ENCODE results near the gene TRMT10B. TPM values are rescaled to one million over a fixed set of nuclear protein-coding genes. Genes with fewer than 3 reads are reported as not detected.

The TRMT10B gene
- total RNA-seq, 1 experiment from 2014 or later, result 6.1 TPM

DNA sequence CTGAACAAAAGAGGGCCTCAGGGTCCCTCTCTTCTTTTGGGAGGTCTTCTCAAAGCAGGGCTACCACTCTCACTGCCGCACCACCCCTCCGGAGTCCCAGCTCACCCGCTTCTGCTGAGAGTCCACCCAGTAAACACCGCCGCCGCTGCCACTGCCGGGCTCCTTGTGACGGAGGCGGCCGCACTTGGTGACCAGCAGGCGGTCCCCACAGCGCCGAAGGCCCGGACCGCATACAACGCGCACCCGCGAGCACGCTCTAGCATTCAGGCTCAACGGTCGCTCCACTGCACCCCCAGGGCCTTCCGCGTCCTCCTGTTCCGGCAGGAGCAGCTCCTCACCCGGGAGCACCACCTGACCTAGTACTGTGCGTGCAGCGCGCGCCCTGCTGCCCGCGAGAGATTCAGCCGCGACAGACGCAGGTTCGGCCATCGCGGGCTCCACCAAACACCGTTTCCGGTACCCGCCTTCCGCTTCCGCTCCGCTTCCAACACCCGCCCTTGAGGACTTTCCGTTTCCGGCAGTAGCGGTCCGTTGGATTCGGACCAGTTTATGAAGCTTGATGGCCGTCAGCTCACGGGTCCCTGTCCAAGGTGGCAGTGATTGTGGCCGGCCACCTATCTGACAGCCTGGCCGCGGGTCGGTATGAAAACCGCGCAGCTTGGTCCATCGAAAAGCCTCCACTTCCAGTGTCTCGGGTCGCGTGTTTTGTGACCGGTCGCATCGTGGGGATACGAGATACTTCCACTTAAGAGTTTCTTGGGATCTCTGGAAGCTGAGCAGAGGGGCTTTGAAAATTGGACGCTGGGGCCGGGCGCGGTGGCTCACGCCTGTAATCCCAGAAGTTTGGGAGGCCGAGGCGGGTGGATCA, 31.2 kb downstream of the TRMT10B start, which contains the start of gene EXOSC3 (continued):
- TF ChIP-seq, protein P1, sequence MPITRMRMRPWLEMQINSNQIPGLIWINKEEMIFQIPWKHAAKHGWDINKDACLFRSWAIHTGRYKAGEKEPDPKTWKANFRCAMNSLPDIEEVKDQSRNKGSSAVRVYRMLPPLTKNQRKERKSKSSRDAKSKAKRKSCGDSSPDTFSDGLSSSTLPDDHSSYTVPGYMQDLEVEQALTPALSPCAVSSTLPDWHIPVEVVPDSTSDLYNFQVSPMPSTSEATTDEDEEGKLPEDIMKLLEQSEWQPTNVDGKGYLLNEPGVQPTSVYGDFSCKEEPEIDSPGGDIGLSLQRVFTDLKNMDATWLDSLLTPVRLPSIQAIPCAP (CRISPR knock-in tag; IDR thresholded peaks at IDR 0.05), result no peak
- TF ChIP-seq OVOL2 (CRISPR knock-in tag; IDR thresholded peaks at IDR 0.05; ENCODE audit: borderline replicate concordance) (no peak), CBFB (CRISPR knock-in tag; IDR thresholded peaks at IDR 0.05; ENCODE audit: low read depth) (no peak), TCF7 (CRISPR knock-in tag; IDR thresholded peaks at IDR 0.05; ENCODE audit: low read depth) (0 out of 2 replicates have a peak, but pooled peaks have one; percentile 79), ZNF263 (CRISPR knock-in tag; IDR thresholded peaks at IDR 0.05; ENCODE audit: low read depth) (peak; percentile 81; the same call in 1 of the 2 replicates), ETV6 (CRISPR knock-in tag; IDR thresholded peaks at IDR 0.05) (peak; percentile 98), FOXJ3 (CRISPR knock-in tag; IDR thresholded peaks at IDR 0.05; ENCODE audit: borderline replicate concordance) (no peak), ZNF219 (CRISPR knock-in tag; IDR thresholded peaks at IDR 0.05; ENCODE audit: borderline replicate concordance) (no peak), TEAD4 (CRISPR knock-in tag; IDR thresholded peaks at IDR 0.05) (peak; percentile 33; the same call in 1 of the 2 replicates), NFYB (CRISPR knock-in tag; conservative IDR thresholded peaks at IDR 0.05; ENCODE audit: low read depth) (no peak), NR3C1 (CRISPR knock-in tag; conservative IDR thresholded peaks at IDR 0.05; ENCODE audit: low read depth) (no peak), FOXP1 (CRISPR knock-in tag; IDR thresholded peaks at IDR 0.05; ENCODE audit: borderline replicate concordance) (peak; percentile 92; the same call in 1 of the 2 replicates), SMAD4 (CRISPR knock-in tag; IDR thresholded peaks at IDR 0.05) (no peak), MYBL2 (CRISPR knock-in tag; IDR thresholded peaks at IDR 0.05) (peak; percentile 94), HMGA2 (CRISPR knock-in tag; IDR thresholded peaks at IDR 0.05) (no peak), NR2C2 (CRISPR knock-in tag; IDR thresholded peaks at IDR 0.05) (no peak), ZNF138 (CRISPR knock-in tag; conservative IDR thresholded peaks at IDR 0.05) (no peak), NFATC4 (CRISPR knock-in tag; IDR thresholded peaks at IDR 0.05) (no peak), RELA (CRISPR knock-in tag; IDR thresholded peaks at IDR 0.05; ENCODE audit: borderline replicate concordance) (peak; percentile 71; the same call in 1 of the 2 replicates), NFE2L1 (CRISPR knock-in tag; IDR thresholded peaks at IDR 0.05) (peak; percentile 72; the same call in 1 of the 2 replicates)
- TF ChIP-seq, protein P2, sequence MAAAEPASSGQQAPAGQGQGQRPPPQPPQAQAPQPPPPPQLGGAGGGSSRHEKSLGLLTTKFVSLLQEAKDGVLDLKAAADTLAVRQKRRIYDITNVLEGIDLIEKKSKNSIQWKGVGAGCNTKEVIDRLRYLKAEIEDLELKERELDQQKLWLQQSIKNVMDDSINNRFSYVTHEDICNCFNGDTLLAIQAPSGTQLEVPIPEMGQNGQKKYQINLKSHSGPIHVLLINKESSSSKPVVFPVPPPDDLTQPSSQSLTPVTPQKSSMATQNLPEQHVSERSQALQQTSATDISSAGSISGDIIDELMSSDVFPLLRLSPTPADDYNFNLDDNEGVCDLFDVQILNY (CRISPR knock-in tag; IDR thresholded peaks at IDR 0.05), result no peak
- TF ChIP-seq, protein P3, sequence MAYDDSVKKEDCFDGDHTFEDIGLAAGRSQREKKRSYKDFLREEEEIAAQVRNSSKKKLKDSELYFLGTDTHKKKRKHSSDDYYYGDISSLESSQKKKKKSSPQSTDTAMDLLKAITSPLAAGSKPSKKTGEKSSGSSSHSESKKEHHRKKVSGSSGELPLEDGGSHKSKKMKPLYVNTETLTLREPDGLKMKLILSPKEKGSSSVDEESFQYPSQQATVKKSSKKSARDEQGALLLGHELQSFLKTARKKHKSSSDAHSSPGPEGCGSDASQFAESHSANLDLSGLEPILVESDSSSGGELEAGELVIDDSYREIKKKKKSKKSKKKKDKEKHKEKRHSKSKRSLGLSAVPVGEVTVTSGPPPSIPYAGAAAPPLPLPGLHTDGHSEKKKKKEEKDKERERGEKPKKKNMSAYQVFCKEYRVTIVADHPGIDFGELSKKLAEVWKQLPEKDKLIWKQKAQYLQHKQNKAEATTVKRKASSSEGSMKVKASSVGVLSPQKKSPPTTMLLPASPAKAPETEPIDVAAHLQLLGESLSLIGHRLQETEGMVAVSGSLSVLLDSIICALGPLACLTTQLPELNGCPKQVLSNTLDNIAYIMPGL (CRISPR knock-in tag; IDR thresholded peaks at IDR 0.05), result peak; percentile 56; the same call in 1 of the 2 replicates
- TF ChIP-seq, protein P4, sequence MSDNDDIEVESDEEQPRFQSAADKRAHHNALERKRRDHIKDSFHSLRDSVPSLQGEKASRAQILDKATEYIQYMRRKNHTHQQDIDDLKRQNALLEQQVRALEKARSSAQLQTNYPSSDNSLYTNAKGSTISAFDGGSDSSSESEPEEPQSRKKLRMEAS (CRISPR knock-in tag; IDR thresholded peaks at IDR 0.05), result peak; percentile 87
- TF ChIP-seq, protein P5, sequence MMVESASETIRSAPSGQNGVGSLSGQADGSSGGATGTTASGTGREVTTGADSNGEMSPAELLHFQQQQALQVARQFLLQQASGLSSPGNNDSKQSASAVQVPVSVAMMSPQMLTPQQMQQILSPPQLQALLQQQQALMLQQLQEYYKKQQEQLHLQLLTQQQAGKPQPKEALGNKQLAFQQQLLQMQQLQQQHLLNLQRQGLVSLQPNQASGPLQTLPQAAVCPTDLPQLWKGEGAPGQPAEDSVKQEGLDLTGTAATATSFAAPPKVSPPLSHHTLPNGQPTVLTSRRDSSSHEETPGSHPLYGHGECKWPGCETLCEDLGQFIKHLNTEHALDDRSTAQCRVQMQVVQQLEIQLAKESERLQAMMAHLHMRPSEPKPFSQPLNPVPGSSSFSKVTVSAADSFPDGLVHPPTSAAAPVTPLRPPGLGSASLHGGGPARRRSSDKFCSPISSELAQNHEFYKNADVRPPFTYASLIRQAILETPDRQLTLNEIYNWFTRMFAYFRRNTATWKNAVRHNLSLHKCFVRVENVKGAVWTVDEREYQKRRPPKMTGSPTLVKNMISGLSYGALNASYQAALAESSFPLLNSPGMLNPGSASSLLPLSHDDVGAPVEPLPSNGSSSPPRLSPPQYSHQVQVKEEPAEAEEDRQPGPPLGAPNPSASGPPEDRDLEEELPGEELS (CRISPR knock-in tag; IDR thresholded peaks at IDR 0.05), result 0 out of 2 replicates have a peak, but pooled peaks have one; percentile 17
- TF ChIP-seq, protein P6, sequence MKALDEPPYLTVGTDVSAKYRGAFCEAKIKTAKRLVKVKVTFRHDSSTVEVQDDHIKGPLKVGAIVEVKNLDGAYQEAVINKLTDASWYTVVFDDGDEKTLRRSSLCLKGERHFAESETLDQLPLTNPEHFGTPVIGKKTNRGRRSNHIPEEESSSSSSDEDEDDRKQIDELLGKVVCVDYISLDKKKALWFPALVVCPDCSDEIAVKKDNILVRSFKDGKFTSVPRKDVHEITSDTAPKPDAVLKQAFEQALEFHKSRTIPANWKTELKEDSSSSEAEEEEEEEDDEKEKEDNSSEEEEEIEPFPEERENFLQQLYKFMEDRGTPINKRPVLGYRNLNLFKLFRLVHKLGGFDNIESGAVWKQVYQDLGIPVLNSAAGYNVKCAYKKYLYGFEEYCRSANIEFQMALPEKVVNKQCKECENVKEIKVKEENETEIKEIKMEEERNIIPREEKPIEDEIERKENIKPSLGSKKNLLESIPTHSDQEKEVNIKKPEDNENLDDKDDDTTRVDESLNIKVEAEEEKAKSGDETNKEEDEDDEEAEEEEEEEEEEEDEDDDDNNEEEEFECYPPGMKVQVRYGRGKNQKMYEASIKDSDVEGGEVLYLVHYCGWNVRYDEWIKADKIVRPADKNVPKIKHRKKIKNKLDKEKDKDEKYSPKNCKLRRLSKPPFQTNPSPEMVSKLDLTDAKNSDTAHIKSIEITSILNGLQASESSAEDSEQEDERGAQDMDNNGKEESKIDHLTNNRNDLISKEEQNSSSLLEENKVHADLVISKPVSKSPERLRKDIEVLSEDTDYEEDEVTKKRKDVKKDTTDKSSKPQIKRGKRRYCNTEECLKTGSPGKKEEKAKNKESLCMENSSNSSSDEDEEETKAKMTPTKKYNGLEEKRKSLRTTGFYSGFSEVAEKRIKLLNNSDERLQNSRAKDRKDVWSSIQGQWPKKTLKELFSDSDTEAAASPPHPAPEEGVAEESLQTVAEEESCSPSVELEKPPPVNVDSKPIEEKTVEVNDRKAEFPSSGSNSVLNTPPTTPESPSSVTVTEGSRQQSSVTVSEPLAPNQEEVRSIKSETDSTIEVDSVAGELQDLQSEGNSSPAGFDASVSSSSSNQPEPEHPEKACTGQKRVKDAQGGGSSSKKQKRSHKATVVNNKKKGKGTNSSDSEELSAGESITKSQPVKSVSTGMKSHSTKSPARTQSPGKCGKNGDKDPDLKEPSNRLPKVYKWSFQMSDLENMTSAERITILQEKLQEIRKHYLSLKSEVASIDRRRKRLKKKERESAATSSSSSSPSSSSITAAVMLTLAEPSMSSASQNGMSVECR (CRISPR knock-in tag; IDR thresholded peaks at IDR 0.05; ENCODE audit: borderline replicate concordance), result peak; percentile 83
- TF ChIP-seq, protein P7, sequence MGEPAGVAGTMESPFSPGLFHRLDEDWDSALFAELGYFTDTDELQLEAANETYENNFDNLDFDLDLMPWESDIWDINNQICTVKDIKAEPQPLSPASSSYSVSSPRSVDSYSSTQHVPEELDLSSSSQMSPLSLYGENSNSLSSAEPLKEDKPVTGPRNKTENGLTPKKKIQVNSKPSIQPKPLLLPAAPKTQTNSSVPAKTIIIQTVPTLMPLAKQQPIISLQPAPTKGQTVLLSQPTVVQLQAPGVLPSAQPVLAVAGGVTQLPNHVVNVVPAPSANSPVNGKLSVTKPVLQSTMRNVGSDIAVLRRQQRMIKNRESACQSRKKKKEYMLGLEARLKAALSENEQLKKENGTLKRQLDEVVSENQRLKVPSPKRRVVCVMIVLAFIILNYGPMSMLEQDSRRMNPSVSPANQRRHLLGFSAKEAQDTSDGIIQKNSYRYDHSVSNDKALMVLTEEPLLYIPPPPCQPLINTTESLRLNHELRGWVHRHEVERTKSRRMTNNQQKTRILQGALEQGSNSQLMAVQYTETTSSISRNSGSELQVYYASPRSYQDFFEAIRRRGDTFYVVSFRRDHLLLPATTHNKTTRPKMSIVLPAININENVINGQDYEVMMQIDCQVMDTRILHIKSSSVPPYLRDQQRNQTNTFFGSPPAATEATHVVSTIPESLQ (CRISPR knock-in tag; IDR thresholded peaks at IDR 0.05), result 0 out of 2 replicates have a peak, but pooled peaks have one; percentile 40

All from WTC11 (cell line).